ENCODE measurements around the gene B4GALT4.

DNA sequence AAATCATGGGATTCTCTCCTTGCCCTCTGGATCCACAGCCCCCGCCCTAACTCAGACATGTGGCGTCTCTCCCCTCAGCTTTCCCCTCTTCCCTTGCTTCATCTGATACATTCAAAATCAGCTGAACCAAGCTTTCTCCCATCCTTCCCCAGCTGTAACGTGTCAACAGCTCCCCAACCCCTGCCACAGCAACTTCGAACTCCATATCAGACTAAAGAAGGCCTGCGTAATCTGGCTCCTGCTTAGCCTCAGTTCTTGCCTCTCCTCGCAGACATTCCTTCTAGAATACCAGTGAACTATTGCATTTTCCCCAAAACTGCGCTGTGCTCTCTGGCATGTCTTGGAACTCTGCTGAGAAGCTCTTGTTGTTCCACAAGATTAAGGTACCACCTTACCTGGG, 18.3 kb downstream of the B4GALT4 start:
- TF ChIP-seq, protein P1, sequence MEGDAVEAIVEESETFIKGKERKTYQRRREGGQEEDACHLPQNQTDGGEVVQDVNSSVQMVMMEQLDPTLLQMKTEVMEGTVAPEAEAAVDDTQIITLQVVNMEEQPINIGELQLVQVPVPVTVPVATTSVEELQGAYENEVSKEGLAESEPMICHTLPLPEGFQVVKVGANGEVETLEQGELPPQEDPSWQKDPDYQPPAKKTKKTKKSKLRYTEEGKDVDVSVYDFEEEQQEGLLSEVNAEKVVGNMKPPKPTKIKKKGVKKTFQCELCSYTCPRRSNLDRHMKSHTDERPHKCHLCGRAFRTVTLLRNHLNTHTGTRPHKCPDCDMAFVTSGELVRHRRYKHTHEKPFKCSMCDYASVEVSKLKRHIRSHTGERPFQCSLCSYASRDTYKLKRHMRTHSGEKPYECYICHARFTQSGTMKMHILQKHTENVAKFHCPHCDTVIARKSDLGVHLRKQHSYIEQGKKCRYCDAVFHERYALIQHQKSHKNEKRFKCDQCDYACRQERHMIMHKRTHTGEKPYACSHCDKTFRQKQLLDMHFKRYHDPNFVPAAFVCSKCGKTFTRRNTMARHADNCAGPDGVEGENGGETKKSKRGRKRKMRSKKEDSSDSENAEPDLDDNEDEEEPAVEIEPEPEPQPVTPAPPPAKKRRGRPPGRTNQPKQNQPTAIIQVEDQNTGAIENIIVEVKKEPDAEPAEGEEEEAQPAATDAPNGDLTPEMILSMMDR (conservative IDR thresholded peaks at IDR 0.05) = no peak
- TF ChIP-seq EZH2 (IDR thresholded peaks at IDR 0.05; ENCODE audit: low read depth) = no peak
